SU-DHL-6 (cell line): ENCODE data around the gene SLC24A3.

Source experiments
- H2AFZ ChIP-seq: fragments of 200-600 bp; sonication (generic); 2 replicates; pipeline ENCODE4 v1.6.1; 2014; ENCODE audit warnings: low read depth, mild to moderate bottlenecking, moderate library complexity, mixed read lengths, antibody characterized with exemption, low read length; ENCODE audit not compliant: severe bottlenecking
- H3F3A ChIP-seq: fragments of 200-600 bp; shearing (Covaris generic); 2 replicates; pipeline ENCODE4 v1.6.0; 2016; ENCODE audit warnings: antibody characterized with exemption, mild to moderate bottlenecking; ENCODE audit not compliant: insufficient read depth
- H3K27ac ChIP-seq: fragments of 200-600 bp; sonication (generic); 2 replicates; pipeline ENCODE4 v1.5.1; 2016; ENCODE audit warnings: low read depth, mild to moderate bottlenecking, low read length, moderate library complexity, mixed read lengths
- H3K27me3 ChIP-seq: fragments of 200-600 bp; sonication (generic), shearing (Covaris generic); 2 replicates; pipeline ENCODE4 v1.6.0; 2014; ENCODE audit warnings: mild to moderate bottlenecking, low read length
- H3K36me3 ChIP-seq: fragments of 200-600 bp; sonication (generic); 2 replicates; pipeline ENCODE4 v1.6.1; 2014; ENCODE audit warnings: mild to moderate bottlenecking, low read length, mixed read lengths
- H3K4me2 ChIP-seq: fragments of 300-600, 200-600 bp; shearing (Covaris generic), sonication (generic); 2 replicates; pipeline ENCODE4 v1.6.0; 2014; ENCODE audit warnings: low read length, low read depth, mild to moderate bottlenecking; ENCODE audit not compliant: poor library complexity, severe bottlenecking
- H3K4me3 ChIP-seq: fragments of 200-600 bp; sonication (generic); 2 replicates; pipeline ENCODE4 v1.5.1; 2014; ENCODE audit warnings: antibody characterized with exemption, low read length, mild to moderate bottlenecking, mixed read lengths; ENCODE audit not compliant: insufficient read depth, poor library complexity, severe bottlenecking
- H3K79me2 ChIP-seq: fragments of 200-600 bp; sonication (generic); 2 replicates; pipeline ENCODE4 v1.6.1; 2014; ENCODE audit warnings: mild to moderate bottlenecking, low read length, moderate library complexity; ENCODE audit not compliant: insufficient read depth
- H3K9ac ChIP-seq: fragments of 200-600 bp; sonication (generic); 2 replicates; pipeline ENCODE4 v1.7.0; 2014; ENCODE audit warnings: mild to moderate bottlenecking, low read length
- H3K9me2 ChIP-seq: fragments of 200-600 bp; sonication (generic); replicated peaks from 2 replicates; pipeline ENCODE4 v1.6.1; 2014; ENCODE audit warnings: low read length; ENCODE audit not compliant: insufficient read depth
- H3K9me3 ChIP-seq: fragments of 200-600 bp; sonication (generic); 2 replicates; pipeline ENCODE4 v1.6.1; 2014; ENCODE audit warnings: low read length, mixed read lengths; ENCODE audit not compliant: insufficient read depth
- H4K20me1 ChIP-seq: fragments of 200-600 bp; sonication (generic); 2 replicates; pipeline ENCODE4 v1.6.1; 2014; ENCODE audit warnings: low read depth, mild to moderate bottlenecking, antibody characterized with exemption, low read length, moderate library complexity, mixed read lengths
- CTCF ChIP-seq: fragments of 200-600 bp; sonication (generic); IDR thresholded peaks from one replicate; pipeline ENCODE4 v1.5.1; 2017; ENCODE audit warnings: antibody characterized with exemption, mild to moderate bottlenecking, low read length, moderate library complexity; ENCODE audit not compliant: insufficient read depth, poor library complexity, severe bottlenecking
- EZH2phosphoT487 ChIP-seq: fragments of 200-600 bp; sonication (generic), shearing (Covaris generic); conservative IDR thresholded peaks from 2 replicates; pipeline ENCODE4 v1.6.1; 2018; ENCODE audit warnings: mild to moderate bottlenecking, antibody characterized with exemption, low read length, moderate library complexity, mixed read lengths

Gene SLC24A3

GRCh38 chr20:19176470-19177052, 35.9 kb upstream of the SLC24A3 start:
- Histone ChIP-seq H3K27me3 (no peaks in the 10 kb centered on the region), H3K79me2 (no peaks in the 10 kb centered on the region), H3K9me2 (no peaks in the 10 kb centered on the region), H4K20me1 (no peaks in the 10 kb centered on the region), H3K27ac (no peak overlapping the region), H3K9me3 (no peaks in the 10 kb centered on the region), H2AFZ (no peak overlapping the region), H3K4me3 (no peak overlapping the region), H3K4me2 (no peak overlapping the region), H3F3A (no peaks in the 10 kb centered on the region), H3K9ac (no peak overlapping the region), H3K36me3 (no peaks in the 10 kb centered on the region)
- no peak for TF ChIP-seq EZH2phosphoT487
- no peak for TF ChIP-seq CTCF

- H3K27ac ChIP-seq = no peak overlapping the region
- H3F3A ChIP-seq = no peaks in the 10 kb centered on the region
- H4K20me1 ChIP-seq = no peaks in the 10 kb centered on the region
- H3K27me3 ChIP-seq = no peaks in the 10 kb centered on the region
- no peak overlapping the region for H3K4me2 ChIP-seq
- no peaks in the 10 kb centered on the region for H3K9me3 ChIP-seq
- no peak overlapping the region for H3K9ac ChIP-seq
- H3K9me2 ChIP-seq = no peaks in the 10 kb centered on the region
- TF ChIP-seq CTCF (no peak), EZH2phosphoT487 (no peak)
- H2AFZ ChIP-seq = no peak overlapping the region
- H3K4me3 ChIP-seq = no peak overlapping the region
- H3K79me2 ChIP-seq = no peaks in the 10 kb centered on the region
- H3K36me3 ChIP-seq = no peaks in the 10 kb centered on the region
Measured at GRCh38 chr20:19181552-19181951, 30.9 kb upstream of the SLC24A3 start.

GRCh38 chr20:19185083-19185482, 27.4 kb upstream of the SLC24A3 start:
- H3K9me2 ChIP-seq = no peaks in the 10 kb centered on the region
- H3K79me2 ChIP-seq = no peaks in the 10 kb centered on the region
- H3K36me3 ChIP-seq = no peaks in the 10 kb centered on the region
- H3K4me2 ChIP-seq = no peak overlapping the region
- H2AFZ ChIP-seq = no peak overlapping the region
- no peaks in the 10 kb centered on the region for H3K9me3 ChIP-seq
- no peaks in the 10 kb centered on the region for H3F3A ChIP-seq
- H4K20me1 ChIP-seq = no peaks in the 10 kb centered on the region
- TF ChIP-seq EZH2phosphoT487 (no peak), CTCF (no peak)
- H3K27me3 ChIP-seq = no peaks in the 10 kb centered on the region
- H3K4me3 ChIP-seq = no peak overlapping the region
- no peak overlapping the region for H3K27ac ChIP-seq
- no peak overlapping the region for H3K9ac ChIP-seq

GRCh38 chr20:19193349-19193748, 19.1 kb upstream of the SLC24A3 start:
- H3K4me3 ChIP-seq = no peak overlapping the region
- H3F3A ChIP-seq = no peaks in the 10 kb centered on the region
- no peaks in the 10 kb centered on the region for H3K79me2 ChIP-seq
- H4K20me1 ChIP-seq = no peaks in the 10 kb centered on the region
- H3K9me3 ChIP-seq = no peaks in the 10 kb centered on the region
- H3K4me2 ChIP-seq = no peak overlapping the region
- no peak for TF ChIP-seq EZH2phosphoT487
- TF ChIP-seq CTCF = no peak
- no peaks in the 10 kb centered on the region for H3K27me3 ChIP-seq
- no peak overlapping the region for H2AFZ ChIP-seq
- no peaks in the 10 kb centered on the region for H3K36me3 ChIP-seq
- no peak overlapping the region for H3K9ac ChIP-seq
- H3K27ac ChIP-seq = no peak overlapping the region
- no peaks in the 10 kb centered on the region for H3K9me2 ChIP-seq
